ENCODE data around the gene SLC46A1. TPM values are rescaled to one million over a fixed set of nuclear protein-coding genes. Genes with fewer than 3 reads are reported as not detected.

The SLC46A1 gene
- total and polyA plus RNA-seq, 9 of the 15 experiments (the other 6 are each of a cell fraction or from before 2014, with no cell fraction given) = 0.24 to 5.5 (median 3.1) TPM

DNA sequence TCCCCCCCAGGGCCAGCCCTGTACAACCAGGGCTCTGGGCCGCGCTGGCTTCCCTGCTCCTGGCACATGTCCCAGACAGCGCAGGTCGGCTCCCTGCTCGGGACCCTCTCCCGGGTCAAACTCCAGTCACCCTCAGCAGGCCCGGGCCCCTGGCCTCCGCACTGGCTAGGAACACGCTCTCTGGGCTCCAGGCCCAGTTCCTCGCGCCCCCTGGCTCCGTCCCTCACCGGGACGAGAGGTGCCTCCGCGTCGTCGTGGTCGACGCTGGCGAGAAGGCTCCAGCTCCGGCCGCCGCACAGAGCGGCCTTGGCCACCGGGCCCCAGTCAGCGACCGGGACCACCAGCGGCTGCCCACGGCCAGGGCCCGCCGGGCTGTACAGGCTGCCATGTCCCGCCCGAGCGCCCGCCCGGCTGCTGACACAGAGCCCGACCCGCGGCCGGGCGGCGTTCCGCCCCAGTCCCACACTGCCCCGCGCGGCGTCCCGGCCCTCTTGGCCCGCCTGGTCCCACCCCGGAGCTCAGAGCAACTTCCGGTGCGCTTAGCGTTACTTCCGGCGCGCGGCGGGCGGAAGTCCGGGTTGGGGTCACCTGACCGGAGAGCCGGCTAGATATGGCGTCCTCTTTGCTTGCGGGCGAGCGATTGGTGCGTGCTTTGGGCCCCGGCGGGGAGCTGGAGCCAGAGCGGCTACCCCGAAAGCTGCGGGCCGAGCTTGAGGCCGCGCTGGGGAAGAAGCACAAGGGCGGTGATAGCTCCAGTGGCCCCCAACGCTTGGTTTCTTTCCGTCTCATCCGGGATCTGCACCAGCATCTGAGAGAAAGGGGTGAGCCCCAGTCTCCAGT is 48.7 kb downstream of the SLC46A1 start, which contains the start of gene POLDIP2 (continued):
- TF ChIP-seq ZNF551 (CRISPR knock-in tag; IDR thresholded peaks at IDR 0.05) = no peak
- no peak for TF ChIP-seq OTX1 (CRISPR knock-in tag; IDR thresholded peaks at IDR 0.05)
- TF ChIP-seq CBX2 (IDR thresholded peaks at IDR 0.05; ENCODE audit: insufficient read depth, low read length, poor library complexity, severe bottlenecking) = no peak
- TF ChIP-seq, protein P1, sequence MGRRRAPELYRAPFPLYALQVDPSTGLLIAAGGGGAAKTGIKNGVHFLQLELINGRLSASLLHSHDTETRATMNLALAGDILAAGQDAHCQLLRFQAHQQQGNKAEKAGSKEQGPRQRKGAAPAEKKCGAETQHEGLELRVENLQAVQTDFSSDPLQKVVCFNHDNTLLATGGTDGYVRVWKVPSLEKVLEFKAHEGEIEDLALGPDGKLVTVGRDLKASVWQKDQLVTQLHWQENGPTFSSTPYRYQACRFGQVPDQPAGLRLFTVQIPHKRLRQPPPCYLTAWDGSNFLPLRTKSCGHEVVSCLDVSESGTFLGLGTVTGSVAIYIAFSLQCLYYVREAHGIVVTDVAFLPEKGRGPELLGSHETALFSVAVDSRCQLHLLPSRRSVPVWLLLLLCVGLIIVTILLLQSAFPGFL (CRISPR knock-in tag; IDR thresholded peaks at IDR 0.05) = peak; percentile 77; the same call in 1 of the 2 replicates
- TF ChIP-seq, protein P2, sequence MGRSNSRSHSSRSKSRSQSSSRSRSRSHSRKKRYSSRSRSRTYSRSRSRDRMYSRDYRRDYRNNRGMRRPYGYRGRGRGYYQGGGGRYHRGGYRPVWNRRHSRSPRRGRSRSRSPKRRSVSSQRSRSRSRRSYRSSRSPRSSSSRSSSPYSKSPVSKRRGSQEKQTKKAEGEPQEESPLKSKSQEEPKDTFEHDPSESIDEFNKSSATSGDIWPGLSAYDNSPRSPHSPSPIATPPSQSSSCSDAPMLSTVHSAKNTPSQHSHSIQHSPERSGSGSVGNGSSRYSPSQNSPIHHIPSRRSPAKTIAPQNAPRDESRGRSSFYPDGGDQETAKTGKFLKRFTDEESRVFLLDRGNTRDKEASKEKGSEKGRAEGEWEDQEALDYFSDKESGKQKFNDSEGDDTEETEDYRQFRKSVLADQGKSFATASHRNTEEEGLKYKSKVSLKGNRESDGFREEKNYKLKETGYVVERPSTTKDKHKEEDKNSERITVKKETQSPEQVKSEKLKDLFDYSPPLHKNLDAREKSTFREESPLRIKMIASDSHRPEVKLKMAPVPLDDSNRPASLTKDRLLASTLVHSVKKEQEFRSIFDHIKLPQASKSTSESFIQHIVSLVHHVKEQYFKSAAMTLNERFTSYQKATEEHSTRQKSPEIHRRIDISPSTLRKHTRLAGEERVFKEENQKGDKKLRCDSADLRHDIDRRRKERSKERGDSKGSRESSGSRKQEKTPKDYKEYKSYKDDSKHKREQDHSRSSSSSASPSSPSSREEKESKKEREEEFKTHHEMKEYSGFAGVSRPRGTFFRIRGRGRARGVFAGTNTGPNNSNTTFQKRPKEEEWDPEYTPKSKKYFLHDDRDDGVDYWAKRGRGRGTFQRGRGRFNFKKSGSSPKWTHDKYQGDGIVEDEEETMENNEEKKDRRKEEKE (IDR thresholded peaks at IDR 0.05; ENCODE audit: borderline replicate concordance in 1 of 2, control insufficient read depth in 1 of 2, low read depth in 2 of 2, low read length in 1 of 2) = peak in 1 of 2 experiments; percentile 89; a peak in 1 of 4 replicates
- TF ChIP-seq XRCC3 (IDR thresholded peaks at IDR 0.05) = no peak
- TF ChIP-seq, protein P3, sequence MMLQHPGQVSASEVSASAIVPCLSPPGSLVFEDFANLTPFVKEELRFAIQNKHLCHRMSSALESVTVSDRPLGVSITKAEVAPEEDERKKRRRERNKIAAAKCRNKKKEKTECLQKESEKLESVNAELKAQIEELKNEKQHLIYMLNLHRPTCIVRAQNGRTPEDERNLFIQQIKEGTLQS (IDR thresholded peaks at IDR 0.05) = no peak
- TF ChIP-seq, protein P3 (CRISPR knock-in tag; conservative IDR thresholded peaks at IDR 0.05) = no peak
- TF ChIP-seq, protein P4, sequence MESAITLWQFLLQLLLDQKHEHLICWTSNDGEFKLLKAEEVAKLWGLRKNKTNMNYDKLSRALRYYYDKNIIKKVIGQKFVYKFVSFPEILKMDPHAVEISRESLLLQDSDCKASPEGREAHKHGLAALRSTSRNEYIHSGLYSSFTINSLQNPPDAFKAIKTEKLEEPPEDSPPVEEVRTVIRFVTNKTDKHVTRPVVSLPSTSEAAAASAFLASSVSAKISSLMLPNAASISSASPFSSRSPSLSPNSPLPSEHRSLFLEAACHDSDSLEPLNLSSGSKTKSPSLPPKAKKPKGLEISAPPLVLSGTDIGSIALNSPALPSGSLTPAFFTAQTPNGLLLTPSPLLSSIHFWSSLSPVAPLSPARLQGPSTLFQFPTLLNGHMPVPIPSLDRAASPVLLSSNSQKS (CRISPR knock-in tag; IDR thresholded peaks at IDR 0.05) = no peak
- TF ChIP-seq CBX8 (IDR thresholded peaks at IDR 0.05; ENCODE audit: borderline replicate concordance, extremely low read depth, low read depth, low read length, poor library complexity, severe bottlenecking) = no peak
- TF ChIP-seq HCFC1 (IDR thresholded peaks at IDR 0.05; ENCODE audit: low read depth, low read length) = peak; percentile 86
- TF ChIP-seq, protein P5, sequence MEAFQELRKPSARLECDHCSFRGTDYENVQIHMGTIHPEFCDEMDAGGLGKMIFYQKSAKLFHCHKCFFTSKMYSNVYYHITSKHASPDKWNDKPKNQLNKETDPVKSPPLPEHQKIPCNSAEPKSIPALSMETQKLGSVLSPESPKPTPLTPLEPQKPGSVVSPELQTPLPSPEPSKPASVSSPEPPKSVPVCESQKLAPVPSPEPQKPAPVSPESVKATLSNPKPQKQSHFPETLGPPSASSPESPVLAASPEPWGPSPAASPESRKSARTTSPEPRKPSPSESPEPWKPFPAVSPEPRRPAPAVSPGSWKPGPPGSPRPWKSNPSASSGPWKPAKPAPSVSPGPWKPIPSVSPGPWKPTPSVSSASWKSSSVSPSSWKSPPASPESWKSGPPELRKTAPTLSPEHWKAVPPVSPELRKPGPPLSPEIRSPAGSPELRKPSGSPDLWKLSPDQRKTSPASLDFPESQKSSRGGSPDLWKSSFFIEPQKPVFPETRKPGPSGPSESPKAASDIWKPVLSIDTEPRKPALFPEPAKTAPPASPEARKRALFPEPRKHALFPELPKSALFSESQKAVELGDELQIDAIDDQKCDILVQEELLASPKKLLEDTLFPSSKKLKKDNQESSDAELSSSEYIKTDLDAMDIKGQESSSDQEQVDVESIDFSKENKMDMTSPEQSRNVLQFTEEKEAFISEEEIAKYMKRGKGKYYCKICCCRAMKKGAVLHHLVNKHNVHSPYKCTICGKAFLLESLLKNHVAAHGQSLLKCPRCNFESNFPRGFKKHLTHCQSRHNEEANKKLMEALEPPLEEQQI (IDR thresholded peaks at IDR 0.05) = no peak
- TF ChIP-seq SIRT6 (IDR thresholded peaks at IDR 0.05; ENCODE audit: low read depth, low read length) = no peak
- TF ChIP-seq, protein P6, sequence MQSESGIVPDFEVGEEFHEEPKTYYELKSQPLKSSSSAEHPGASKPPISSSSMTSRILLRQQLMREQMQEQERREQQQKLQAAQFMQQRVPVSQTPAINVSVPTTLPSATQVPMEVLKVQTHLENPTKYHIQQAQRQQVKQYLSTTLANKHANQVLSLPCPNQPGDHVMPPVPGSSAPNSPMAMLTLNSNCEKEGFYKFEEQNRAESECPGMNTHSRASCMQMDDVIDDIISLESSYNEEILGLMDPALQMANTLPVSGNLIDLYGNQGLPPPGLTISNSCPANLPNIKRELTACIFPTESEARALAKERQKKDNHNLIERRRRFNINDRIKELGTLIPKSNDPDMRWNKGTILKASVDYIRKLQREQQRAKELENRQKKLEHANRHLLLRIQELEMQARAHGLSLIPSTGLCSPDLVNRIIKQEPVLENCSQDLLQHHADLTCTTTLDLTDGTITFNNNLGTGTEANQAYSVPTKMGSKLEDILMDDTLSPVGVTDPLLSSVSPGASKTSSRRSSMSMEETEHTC (IDR thresholded peaks at IDR 0.05) = peak; percentile 56

Data from K562 (cell line).